IPS-18c (cell line): ENCODE measurements around the gene MT1G.
"Not testable (repeated sequence)": the region's sequence is repeated elsewhere in the genome, so short reads cannot be mapped to it uniquely, and the experiment has no call there.

ENCODE experiments used
- H3K4me3 ChIP-seq: 2 replicates; pipeline ENCODE4 v1.7.0; 2013; ENCODE audit warnings: low read depth, mild to moderate bottlenecking, low read length, moderate library complexity; ENCODE audit not compliant: insufficient read depth
- H3K9me3 ChIP-seq: one replicate; pipeline ENCODE4 v1.6.1; 2013; ENCODE audit warnings: mild to moderate bottlenecking, low read length, moderate library complexity; ENCODE audit not compliant: control insufficient read depth, insufficient read depth

The MT1G gene

GRCh38 chr16:56672761-56673536 is 5.1 kb upstream of the MT1G start:
- no peaks in the 10 kb centered on the region for H3K9me3 ChIP-seq
- no peak overlapping the region for H3K4me3 ChIP-seq

GRCh38 chr16:56672171-56672570 is 4.3 kb upstream of the MT1G start:
- not testable (repeated sequence) for H3K9me3 ChIP-seq, H3K4me3 ChIP-seq

- not testable (repeated sequence) for H3K9me3 ChIP-seq, H3K4me3 ChIP-seq
Observed at GRCh38 chr16:56671691-56672090, 3.8 kb upstream of the MT1G start.

GRCh38 chr16:56670620-56670934 is 2.7 kb upstream of the MT1G start:
- H3K4me3 ChIP-seq: no peak overlapping the region; the same call in 1 of the 2 replicates
- no peaks in the 10 kb centered on the region for H3K9me3 ChIP-seq

- no peaks in the 10 kb centered on the region for H3K9me3 ChIP-seq
Observed at GRCh38 chr16:56669840-56670619, 2.2 kb upstream of the MT1G start.

GRCh38 chr16:56669005-56669839 is 1.4 kb upstream of the MT1G start, which contains the start of gene MT1H:
MT1H (plus strand) TSS chr16:56669814; CDS start chr16:56669885, 71 bp downstream.
- Histone ChIP-seq H3K4me3 (peak within 1 kb of the TSS; percentile 21), H3K9me3 (no peaks in the 10 kb centered on the region)

More at GRCh38 chr16:56669840-56670619, 2.2 kb upstream of the MT1G start:
- peak overlapping the region; percentile 21 for H3K4me3 ChIP-seq

GRCh38 chr16:56665286-56666261 is 2.3 kb downstream of the MT1G start:
- H3K4me3 ChIP-seq, H3K9me3 ChIP-seq: not testable (repeated sequence)

GRCh38 chr16:56664506-56664905 is 3.4 kb downstream of the MT1G start:
- Histone ChIP-seq H3K9me3 (no peaks in the 10 kb centered on the region), H3K4me3 (no peak overlapping the region)

GRCh38 chr16:56662357-56663354 is 5.2 kb downstream of the MT1G start:
- peak overlapping the region; percentile 49; the same call in 1 of the 2 replicates for H3K4me3 ChIP-seq

GRCh38 chr16:56658327-56658875 is 9.5 kb downstream of the MT1G start:
- Histone ChIP-seq H3K9me3 (peaks cover 4% of the 10 kb centered on the region), H3K4me3 (peak overlapping the region; percentile 52)

More at GRCh38 chr16:56662357-56663354, 5.2 kb downstream of the MT1G start:
- H3K9me3 ChIP-seq: peaks cover 4% of the 10 kb centered on the region

GRCh38 chr16:56657555-56658326 is 10.1 kb downstream of the MT1G start, which contains the start of gene MT1F:
MT1F (plus strand) TSS chr16:56657959; CDS start chr16:56658059, 100 bp downstream.
- peaks cover 4% of the 10 kb centered on the region for H3K9me3 ChIP-seq
- H3K4me3 ChIP-seq: peak within 1 kb of the TSS; percentile 52

- Histone ChIP-seq H3K9me3 (peaks cover 2% of the 10 kb centered on the region), H3K4me3 (no peak overlapping the region)
Observed at GRCh38 chr16:56653218-56653617, 14.6 kb downstream of the MT1G start.

- no peaks in the 10 kb centered on the region for H3K9me3 ChIP-seq
Observed at GRCh38 chr16:56652600-56652999, 15.3 kb downstream of the MT1G start.

GRCh38 chr16:56651586-56651985 is 16.3 kb downstream of the MT1G start, which contains the start of gene MT1B:
MT1B (plus strand) TSS chr16:56651886; CDS start chr16:56651954, 68 bp downstream.
- no peaks in the 10 kb centered on the region for H3K9me3 ChIP-seq
- no peak within 1 kb of the TSS for H3K4me3 ChIP-seq

More at GRCh38 chr16:56652600-56652999, 15.3 kb downstream of the MT1G start:
- H3K4me3 ChIP-seq: no peak overlapping the region
